Keratinocyte (primary cell): ENCODE data around the gene DNAH3. TPM values are rescaled to one million over a fixed set of nuclear protein-coding genes. Genes with fewer than 3 reads are reported as not detected.
A peak's percentile ranks its signal among the peaks of the same experiment; 100 is the strongest.

ENCODE experiments used
- DNase-seq: peaks from one replicate; pipeline ENCODE4 v3.0.0-alpha.2; 2011; ENCODE audit warnings: low read depth, missing footprints, low spot score
- FAIRE-seq: peaks from 2 replicates; lab custom pipeline; 2011; peaks lifted over from hg19 to GRCh38; lab: Jason Lieb, UNC
- H2AFZ ChIP-seq: 2 replicates; pipeline ENCODE4 v1.6.0; 2012; ENCODE audit warnings: low read length, control low read depth, inconsistent platforms; ENCODE audit not compliant: control insufficient read depth
- H3K27ac ChIP-seq: 2 replicates; pipeline ENCODE4 v1.5.1; 2011; ENCODE audit warnings: low read length; ENCODE audit not compliant: control insufficient read depth, insufficient read depth
- H3K27me3 ChIP-seq: 3 replicates; pipeline ENCODE4 v1.6.0; 2011; ENCODE audit warnings: low read length; ENCODE audit not compliant: control insufficient read depth, insufficient read depth; ENCODE audit errors: extremely low read depth
- H3K36me3 ChIP-seq, 2 experiments: 2 replicates in 1 of 2; 3 replicates in 1 of 2; pipeline ENCODE4 v1.5.1; 2011; ENCODE audit warnings: low read length in 2 of 2, mild to moderate bottlenecking in 1 of 2; ENCODE audit not compliant: control insufficient read depth in 2 of 2, insufficient read depth in 2 of 2; ENCODE audit errors: extremely low read depth in 1 of 2
- H3K4me1 ChIP-seq: 3 replicates; pipeline ENCODE4 v1.5.1; 2011; ENCODE audit warnings: low read length; ENCODE audit not compliant: control insufficient read depth, insufficient read depth; ENCODE audit errors: extremely low read depth
- H3K4me2 ChIP-seq: 3 replicates; pipeline ENCODE4 v1.6.0; 2011; ENCODE audit warnings: low read depth, low read length; ENCODE audit not compliant: control insufficient read depth, insufficient read depth; ENCODE audit errors: extremely low read depth
- H3K4me3 ChIP-seq, 3 experiments: fragments of 200-600 bp in 1 of 3; sonication (generic) in 1 of 3; 2 replicates in 2 of 3; 3 replicates in 1 of 3; pipeline ENCODE4 v1.5.1; 2011 to 2016; ENCODE audit warnings: low read length in 3 of 3, mild to moderate bottlenecking in 3 of 3, control low read depth in 2 of 3, inconsistent platforms in 1 of 3, low read depth in 1 of 3, mixed read lengths in 1 of 3, mixed run types in 1 of 3, moderate library complexity in 1 of 3; ENCODE audit not compliant: control insufficient read depth in 2 of 3, insufficient read depth in 2 of 3; ENCODE audit errors: extremely low read depth in 1 of 3
- H3K79me2 ChIP-seq: 2 replicates; pipeline ENCODE4 v1.6.0; 2012; ENCODE audit warnings: low read length; ENCODE audit not compliant: control insufficient read depth, insufficient read depth
- H3K9ac ChIP-seq: 3 replicates; pipeline ENCODE4 v1.6.0; 2011; ENCODE audit warnings: low read length; ENCODE audit not compliant: control insufficient read depth, insufficient read depth; ENCODE audit errors: extremely low read depth
- H3K9me1 ChIP-seq: 3 replicates; pipeline ENCODE4 v1.6.0; 2011; ENCODE audit warnings: low read length; ENCODE audit not compliant: control insufficient read depth, insufficient read depth; ENCODE audit errors: extremely low read depth
- H3K9me3 ChIP-seq: 2 replicates; pipeline ENCODE4 v1.5.1; 2012; ENCODE audit warnings: low read depth, low read length; ENCODE audit not compliant: control insufficient read depth
- H4K20me1 ChIP-seq: 3 replicates; pipeline ENCODE4 v1.6.0; 2011; ENCODE audit warnings: low read length; ENCODE audit not compliant: control insufficient read depth, insufficient read depth; ENCODE audit errors: extremely low read depth
- CTCF ChIP-seq, 3 experiments: IDR thresholded peaks in 1 of 3; conservative IDR thresholded peaks in 1 of 3; optimal IDR thresholded peaks in 1 of 3; 2 replicates in 2 of 3; 3 replicates in 1 of 3; pipeline versions ENCODE3 to v1.5.1; 2011; ENCODE audit warnings: low read length in 3 of 3, mild to moderate bottlenecking in 3 of 3, moderate library complexity in 2 of 3, control low read depth in 1 of 3, inconsistent platforms in 1 of 3; ENCODE audit not compliant: insufficient read depth in 2 of 3; ENCODE audit errors: extremely low read depth in 1 of 3
- EZH2 ChIP-seq: IDR thresholded peaks from one replicate; pipeline ENCODE4 v1.6.1; 2012; ENCODE audit warnings: inconsistent platforms, mild to moderate bottlenecking, low read length, moderate library complexity
- dilution Hi-C: fragments of 300-500 bp; cut with MboI; formaldehyde crosslinking; loops from one replicate; pipeline ENCODE4 v1.7.0; 2020; ENCODE audit warnings: low sequenced_read_pairs; ENCODE audit not compliant: extremely low pct_ligation_motif_present
- polyA plus RNA-seq, 5 experiments: library from polyadenylated mRNA; depleted of rRNA in 3 of 5; stranded (reverse) in 3 of 5; stranded (forward) in 1 of 5; unstranded in 1 of 5; fragments of >200 nt; gene quantifications; 1 replicate in 1 of 5; 2 replicates in 3 of 5; 3 replicates in 1 of 5; pipeline versions ENCODE4 v1.2.1 to v1.2.3, GENCODE V29; 2011 to 2012; ENCODE audit warnings: missing spikeins in 2 of 5, low read depth in 1 of 5, low replicate concordance in 1 of 5

DNAH3 gene
- polyA plus RNA-seq, 1 donor (not counting 4 experiments of a cell fraction or from before 2014, with no cell fraction given) = 1.2 TPM

- no peak overlapping the region for H2AFZ ChIP-seq
- TF ChIP-seq EZH2 = no peak
- dilution Hi-C loops = no loop called here
- no peaks in the 10 kb centered on the region for H3K4me1 ChIP-seq
- H4K20me1 ChIP-seq = no peaks in the 10 kb centered on the region
- H3K27me3 ChIP-seq = no peaks in the 10 kb centered on the region
- H3K9me1 ChIP-seq = no peaks in the 10 kb centered on the region
- no peaks in the 10 kb centered on the region for H3K36me3 ChIP-seq
- FAIRE-seq = no peak
- no peak overlapping the region for H3K9ac ChIP-seq
- H3K4me2 ChIP-seq = no peak overlapping the region
- no peak for DNase-seq
- H3K27ac ChIP-seq = no peak overlapping the region
- no peaks in the 10 kb centered on the region for H3K9me3 ChIP-seq
- H3K79me2 ChIP-seq = no peaks in the 10 kb centered on the region
- no peak overlapping the region for H3K4me3 ChIP-seq
These were observed 145.6 kb downstream of the DNAH3 start for GRCh38 chr16:21005008-21005407.

- H3K9me1 ChIP-seq = no peaks in the 10 kb centered on the region
- no peaks in the 10 kb centered on the region for H3K79me2 ChIP-seq
- FAIRE-seq (no peak), DNase-seq (peak; percentile 1)
- dilution Hi-C loops = no loop called here
- H3K4me2 ChIP-seq = no peak overlapping the region
- no peak overlapping the region for H3K9ac ChIP-seq
- no peak overlapping the region for H3K4me3 ChIP-seq
- no peaks in the 10 kb centered on the region for H3K9me3 ChIP-seq
- H3K27me3 ChIP-seq = no peaks in the 10 kb centered on the region
- TF ChIP-seq EZH2 (no peak), CTCF (optimal IDR thresholded peaks at IDR 0.05 in 1 of 3, IDR thresholded peaks at IDR 0.05 in 1 of 3, conservative IDR thresholded peaks at IDR 0.05 in 1 of 3; ENCODE audit: extremely low read depth in 1 of 3, insufficient read depth in 2 of 3, low read length in 3 of 3) (peak; percentile 42 to 74 (median 52))
- H2AFZ ChIP-seq = no peak overlapping the region
- H3K4me1 ChIP-seq = no peaks in the 10 kb centered on the region
- H3K36me3 ChIP-seq = no peaks in the 10 kb centered on the region
- H3K27ac ChIP-seq = no peak overlapping the region
- H4K20me1 ChIP-seq = no peaks in the 10 kb centered on the region
These were observed 149.4 kb downstream of the DNAH3 start for GRCh38 chr16:21001262-21001661.

GRCh38 chr16:20997147-20997546, 153.5 kb downstream of the DNAH3 start:
- FAIRE-seq (no peak), DNase-seq (no peak)
- Histone ChIP-seq H3K9me3 (no peaks in the 10 kb centered on the region), H3K4me2 (no peak overlapping the region), H3K36me3 (no peaks in the 10 kb centered on the region), H2AFZ (no peak overlapping the region), H3K9me1 (no peaks in the 10 kb centered on the region), H3K27me3 (no peaks in the 10 kb centered on the region), H4K20me1 (no peaks in the 10 kb centered on the region), H3K4me1 (no peaks in the 10 kb centered on the region), H3K27ac (no peak overlapping the region), H3K9ac (no peak overlapping the region), H3K4me3 (no peak overlapping the region), H3K79me2 (no peaks in the 10 kb centered on the region)
- TF ChIP-seq CTCF (optimal IDR thresholded peaks at IDR 0.05 in 1 of 3, IDR thresholded peaks at IDR 0.05 in 1 of 3, conservative IDR thresholded peaks at IDR 0.05 in 1 of 3; ENCODE audit: extremely low read depth in 1 of 3, insufficient read depth in 2 of 3, low read length in 3 of 3) (no peak), EZH2 (no peak)
- dilution Hi-C loops = no loop called here
